GM06990 (cell line): ENCODE data around the gene TGM3.

Source experiments
- DNase-seq: peaks from one replicate; pipeline ENCODE4 v3.0.0-alpha.2; 2011; ENCODE audit not compliant: insufficient read length; ENCODE audit errors: extremely low read depth
- H3K27me3 ChIP-seq: replicated peaks from 2 replicates; pipeline ENCODE4 v1.6.0; 2011; ENCODE audit warnings: low read length; ENCODE audit not compliant: control insufficient read depth, insufficient read depth
- H3K36me3 ChIP-seq: 2 replicates; pipeline ENCODE4 v1.5.1; 2011; ENCODE audit warnings: low read length; ENCODE audit not compliant: control insufficient read depth, insufficient read depth
- H3K4me3 ChIP-seq: replicated peaks from 2 replicates; pipeline ENCODE4 v1.5.1; 2011; ENCODE audit warnings: low read depth, mild to moderate bottlenecking, control low read depth, low read length
- CTCF ChIP-seq: IDR thresholded peaks from 2 replicates; pipeline ENCODE4 v1.5.1; 2011; ENCODE audit warnings: low read length, control low read depth, mild to moderate bottlenecking, inconsistent platforms; ENCODE audit not compliant: insufficient read depth, poor library complexity, severe bottlenecking

TGM3 gene

GRCh38 chr20:2253256-2253655 is 42.5 kb upstream of the TGM3 start:
- Histone ChIP-seq H3K36me3 (no peaks in the 10 kb centered on the region), H3K27me3 (peaks cover 2% of the 10 kb centered on the region; the same call in 1 of the 2 replicates), H3K4me3 (no peak overlapping the region)
- no peak for DNase-seq
- no peak for TF ChIP-seq CTCF

- no peak for DNase-seq
- no peak for TF ChIP-seq CTCF
- H3K27me3 ChIP-seq, result peaks cover 2% of the 10 kb centered on the region
- H3K4me3 ChIP-seq, result no peak overlapping the region
- no peaks in the 10 kb centered on the region for H3K36me3 ChIP-seq
Measured at GRCh38 chr20:2254333-2254732, 41.5 kb upstream of the TGM3 start.

GRCh38 chr20:2255926-2256531 is 39.8 kb upstream of the TGM3 start:
- TF ChIP-seq CTCF, result no peak
- DNase-seq, result no peak
- no peak overlapping the region for H3K4me3 ChIP-seq
- no peaks in the 10 kb centered on the region for H3K36me3 ChIP-seq
- H3K27me3 ChIP-seq, result peaks cover 2% of the 10 kb centered on the region

GRCh38 chr20:2259731-2260130 is 36.1 kb upstream of the TGM3 start:
- Histone ChIP-seq H3K27me3 (peaks cover 2% of the 10 kb centered on the region), H3K36me3 (no peaks in the 10 kb centered on the region), H3K4me3 (no peak overlapping the region)
- TF ChIP-seq CTCF, result no peak
- no peak for DNase-seq

GRCh38 chr20:2260250-2260649 is 35.6 kb upstream of the TGM3 start:
- TF ChIP-seq CTCF, result no peak
- DNase-seq, result no peak
- Histone ChIP-seq H3K36me3 (no peaks in the 10 kb centered on the region), H3K27me3 (peaks cover 2% of the 10 kb centered on the region), H3K4me3 (no peak overlapping the region)

- no peak for TF ChIP-seq CTCF
- Histone ChIP-seq H3K36me3 (no peaks in the 10 kb centered on the region), H3K4me3 (no peak overlapping the region), H3K27me3 (peaks cover under 1% of the 10 kb centered on the region)
- no peak for DNase-seq
Measured at GRCh38 chr20:2261046-2261485, 34.7 kb upstream of the TGM3 start.
